NOMO-1 treated with DMSO at 0.1 percent for 48 hours (cell line): ENCODE data around the gene ARHGAP28.
"Not testable (repeated sequence)": the region's sequence is repeated elsewhere in the genome, so short reads cannot be mapped to it uniquely, and the experiment has no call there.

Experiments used
- DNase-seq: peaks from one replicate; lab custom pipeline; 2025; ENCODE audit not compliant: unreplicated experiment; lab: John Stamatoyannopoulos, UW

Gene ARHGAP28

GRCh38 chr18:6891788-6892187 lies 162.3 kb downstream of the ARHGAP28 start:
- DNase-seq: no peak

GRCh38 chr18:6901286-6901926 lies 171.9 kb downstream of the ARHGAP28 start:
- no peak for DNase-seq

GRCh38 chr18:6917072-6917471 lies 187.6 kb downstream of the ARHGAP28 start:
- no peak for DNase-seq

- DNase-seq: peak; percentile 9
Observed at GRCh38 chr18:6920099-6920955, 190.8 kb downstream of the ARHGAP28 start.

GRCh38 chr18:6921571-6921970 lies 192.1 kb downstream of the ARHGAP28 start:
- no peak for DNase-seq

- no peak for DNase-seq
Observed at GRCh38 chr18:6923220-6923619, 193.7 kb downstream of the ARHGAP28 start.

GRCh38 chr18:6927153-6927552 lies 197.6 kb downstream of the ARHGAP28 start:
- DNase-seq: no peak

GRCh38 chr18:6928359-6928758 lies 198.8 kb downstream of the ARHGAP28 start:
- no peak for DNase-seq

GRCh38 chr18:6929370-6930102 lies 200.0 kb downstream of the ARHGAP28 start:
- DNase-seq: no peak

- no peak for DNase-seq
Observed at GRCh38 chr18:6934859-6935258, 205.3 kb downstream of the ARHGAP28 start.

GRCh38 chr18:6938003-6938402 lies 208.5 kb downstream of the ARHGAP28 start:
- no peak for DNase-seq

- DNase-seq: not testable (repeated sequence)
Observed at GRCh38 chr18:6938403-6938802, 208.9 kb downstream of the ARHGAP28 start.

- no peak for DNase-seq
Observed at GRCh38 chr18:6939972-6940371, 210.5 kb downstream of the ARHGAP28 start.

GRCh38 chr18:6940451-6940850 lies 210.9 kb downstream of the ARHGAP28 start:
- DNase-seq: no peak

GRCh38 chr18:6941996-6942395 lies 212.5 kb downstream of the ARHGAP28 start:
- DNase-seq: no peak

GRCh38 chr18:6942742-6943141 lies 213.2 kb downstream of the ARHGAP28 start:
- DNase-seq: no peak

GRCh38 chr18:6943143-6943542 lies 213.6 kb downstream of the ARHGAP28 start:
- no peak for DNase-seq

- DNase-seq: no peak
Observed at GRCh38 chr18:6947338-6948030, 218.0 kb downstream of the ARHGAP28 start.

- DNase-seq: no peak
Observed at GRCh38 chr18:6948281-6949055, 219.0 kb downstream of the ARHGAP28 start.

- no peak for DNase-seq
Observed at GRCh38 chr18:6949800-6950586, 220.5 kb downstream of the ARHGAP28 start.
